IMR-90 (cell line): ENCODE measurements around the gene SEMA3C. TPM values are rescaled to one million over a fixed set of nuclear protein-coding genes. Genes with fewer than 3 reads are reported as not detected.

Source experiments
- ATAC-seq: fragments of 200-7000 bp; cut with Tn5 transposase; 2 replicates; pipeline ENCODE4 v1.9.1; 2020; ENCODE audit warnings: low read depth, mild to moderate bottlenecking, moderate library complexity
- BruUV-seq: library from RNA; stranded (reverse); fragments of 400-500 nt; replicated peaks from 2 replicates; lab custom pipeline; 2021; lab: Mats Ljungman, UMichigan
- CTCF ChIA-PET: fragments of 300-600 bp; formaldehyde crosslinking; extraction: SDS; loops from one replicate; lab custom pipeline; 2021; ENCODE audit warnings: antibody characterized with exemption; lab: Yijun Ruan, JAX
- POLR2A ChIA-PET: fragments of 300-600 bp; sonication (Branson Sonifier 250); formaldehyde crosslinking; loops from one replicate; lab custom pipeline; 2022; ENCODE audit warnings: antibody characterized with exemption; ENCODE audit not compliant: unreplicated experiment; lab: Charles Lee
- DNase-seq: peaks from one replicate; pipeline ENCODE4 v3.0.0; 2013
- H2AFZ ChIP-seq: replicated peaks from 2 replicates; pipeline ENCODE3; 2013; ENCODE audit warnings: low read length, mild to moderate bottlenecking; ENCODE audit not compliant: poor library complexity
- H2AK5ac ChIP-seq: 2 replicates; pipeline ENCODE4 v1.6.1; 2013; ENCODE audit warnings: low read depth, low read length, inconsistent platforms
- H2AK9ac ChIP-seq: replicated peaks from 2 replicates; pipeline ENCODE3; 2013; ENCODE audit warnings: mild to moderate bottlenecking, low read depth, low read length, moderate library complexity; ENCODE audit not compliant: poor library complexity
- H2BK120ac ChIP-seq: 2 replicates; pipeline ENCODE4 v1.6.1; 2013; ENCODE audit warnings: low read depth, low read length, inconsistent platforms
- H2BK15ac ChIP-seq: 3 replicates; pipeline ENCODE4 v1.6.1; 2013; ENCODE audit warnings: low read depth, low read length, inconsistent platforms
- H2BK20ac ChIP-seq: 2 replicates; pipeline ENCODE4 v1.6.1; 2013; ENCODE audit warnings: low read depth, mild to moderate bottlenecking, inconsistent platforms, low read length, moderate library complexity
- H2BK5ac ChIP-seq: 2 replicates; pipeline ENCODE4 v1.6.1; 2013; ENCODE audit warnings: mild to moderate bottlenecking, low read depth, low read length, inconsistent platforms; ENCODE audit not compliant: poor library complexity, severe bottlenecking
- H3K14ac ChIP-seq: replicated peaks from 2 replicates; pipeline ENCODE4 v1.6.1; 2013; ENCODE audit warnings: low read depth, low read length, inconsistent platforms
- H3K18ac ChIP-seq: 2 replicates; pipeline ENCODE4 v1.6.1; 2013; ENCODE audit warnings: low read depth, low read length, control low read depth
- H3K23ac ChIP-seq: 2 replicates; pipeline ENCODE4 v1.6.1; 2013; ENCODE audit warnings: low read depth, low read length, inconsistent platforms
- H3K27ac ChIP-seq: 2 replicates; pipeline ENCODE4 v1.5.1; 2013; ENCODE audit warnings: mild to moderate bottlenecking, control low read depth, low read length; ENCODE audit not compliant: insufficient read depth
- H3K27me3 ChIP-seq: 2 replicates; pipeline ENCODE4 v1.6.1; 2013; ENCODE audit warnings: low read length; ENCODE audit not compliant: control insufficient read depth, insufficient read depth
- H3K36me3 ChIP-seq: 2 replicates; pipeline ENCODE4 v1.6.1; 2013; ENCODE audit warnings: low read length, mixed read lengths; ENCODE audit not compliant: control insufficient read depth, insufficient read depth
- H3K4ac ChIP-seq: 2 replicates; pipeline ENCODE4 v1.6.1; 2013; ENCODE audit warnings: low read depth, low read length, inconsistent platforms
- H3K4me1 ChIP-seq: 2 replicates; pipeline ENCODE4 v1.6.1; 2013; ENCODE audit warnings: low read length, mixed read lengths; ENCODE audit not compliant: control insufficient read depth, insufficient read depth
- H3K4me2 ChIP-seq: 2 replicates; pipeline ENCODE4 v1.6.1; 2013; ENCODE audit warnings: low read depth, mild to moderate bottlenecking, control low read depth, low read length, moderate library complexity
- H3K4me3 ChIP-seq: 2 replicates; pipeline ENCODE4 v1.5.1; 2013; ENCODE audit warnings: low read depth, mild to moderate bottlenecking, control low read depth, low read length, moderate library complexity; ENCODE audit not compliant: insufficient read depth
- H3K56ac ChIP-seq: 2 replicates; pipeline ENCODE4 v1.6.1; 2013; ENCODE audit warnings: low read length, inconsistent platforms; ENCODE audit not compliant: insufficient read depth; ENCODE audit errors: extremely low read depth
- H3K79me1 ChIP-seq, 2 experiments: 2 replicates each; pipeline ENCODE4 v1.6.1; 2013; ENCODE audit warnings: low read length in 2 of 2, inconsistent platforms in 1 of 2, low read depth in 1 of 2
- H3K9ac ChIP-seq: 2 replicates; pipeline ENCODE4 v1.6.1; 2013; ENCODE audit warnings: low read depth, low read length, control low read depth
- H3K9me1 ChIP-seq: 2 replicates; pipeline ENCODE4 v1.6.1; 2013; ENCODE audit warnings: low read length, inconsistent platforms; ENCODE audit not compliant: insufficient read depth
- H3K9me3 ChIP-seq: 2 replicates; pipeline ENCODE4 v1.6.1; 2013; ENCODE audit warnings: low read length; ENCODE audit not compliant: control insufficient read depth, insufficient read depth
- H4K20me1 ChIP-seq: 2 replicates; pipeline ENCODE4 v1.6.1; 2013; ENCODE audit warnings: low read length, inconsistent platforms; ENCODE audit not compliant: insufficient read depth
- H4K5ac ChIP-seq: 2 replicates; pipeline ENCODE4 v1.6.1; 2013; ENCODE audit warnings: mild to moderate bottlenecking, low read depth, low read length, control low read depth
- H4K8ac ChIP-seq, 2 experiments: 2 replicates each; pipeline ENCODE4 v1.6.1; 2013; ENCODE audit warnings: low read depth in 2 of 2, low read length in 2 of 2, control low read depth in 1 of 2, inconsistent platforms in 1 of 2
- H4K91ac ChIP-seq: 2 replicates; pipeline ENCODE4 v1.6.1; 2013; ENCODE audit warnings: low read depth, low read length, inconsistent platforms; ENCODE audit not compliant: insufficient read depth
- NFE2L2 ChIP-seq: fragments of 150-350 bp; IDR thresholded peaks from 2 replicates; pipeline ENCODE4 v1.6.1; 2016; ENCODE audit warnings: low read depth, mild to moderate bottlenecking, low read length
- POLR2A ChIP-seq: IDR thresholded peaks from 2 replicates; pipeline ENCODE4 v1.6.1; 2012; ENCODE audit warnings: mild to moderate bottlenecking, low read depth, low read length
- dilution Hi-C: fragments of 300-500 bp; cut with HindIII; formaldehyde crosslinking; loops from one replicate; pipeline ENCODE4 v1.14.3; 2018; ENCODE audit warnings: low sequenced_read_pairs; ENCODE audit not compliant: unreplicated experiment
- in situ Hi-C: fragments of 300-500 bp; cut with MboI; formaldehyde crosslinking; loops from 3 replicates; pipeline ENCODE4 v1.14.3; 2019; ENCODE audit warnings: low sequenced_read_pairs, inconsistent platforms, mixed read lengths
- intact Hi-C: fragments of 100-400 bp; cut with micrococcal nuclease; formaldehyde crosslinking; loops from 2 replicates; pipeline ENCODE4 v1.10.0; 2022
- polyA plus RNA-seq, 3 experiments: library from polyadenylated mRNA; depleted of rRNA; stranded (reverse); fragments of >200 nt; gene quantifications; 2 replicates each; pipeline ENCODE4 v1.2.3, GENCODE V29; 2012; ENCODE audit warnings: low replicate concordance in 1 of 3
- total RNA-seq: library from RNA; depleted of rRNA; stranded (reverse); fragments of >200 nt; gene quantifications from 2 replicates; pipeline ENCODE4 v1.2.3, GENCODE V29; 2012
- TF ChIP-seq, protein P1 (sequence below): conservative IDR thresholded peaks from 2 replicates; pipeline ENCODE4 v1.5.1; 2012; ENCODE audit warnings: mild to moderate bottlenecking, low read depth, low read length, improper control_type of control experiment

The SEMA3C gene
- total and polyA plus RNA-seq, 2 of the 4 experiments (the other 2 are of a cell fraction) = 21.2 to 97.1 TPM

GRCh38 chr7:80775482-80775881 lies 143.4 kb downstream of the SEMA3C start:
- Histone ChIP-seq H3K27ac (no peak overlapping the region), H3K56ac (no peak overlapping the region), H2AK9ac (no peak overlapping the region), H3K9me3 (no peaks in the 10 kb centered on the region), H3K27me3 (no peaks in the 10 kb centered on the region), H4K8ac (no peak overlapping the region), H3K9ac (no peak overlapping the region), H2AFZ (no peak overlapping the region), H3K4ac (no peak overlapping the region), H4K5ac (no peak overlapping the region), H3K4me3 (no peak overlapping the region), H3K18ac (no peak overlapping the region), H2BK5ac (no peak overlapping the region), H4K20me1 (no peaks in the 10 kb centered on the region), H2BK120ac (no peak overlapping the region), H3K23ac (no peak overlapping the region), H3K14ac (no peak overlapping the region), H2BK15ac (no peak overlapping the region), H4K91ac (no peak overlapping the region), H3K4me2 (no peak overlapping the region), H2BK20ac (no peak overlapping the region), H3K36me3 (peaks cover 3% of the 10 kb centered on the region; the same call in 1 of the 2 replicates), H3K4me1 (peaks cover 3% of the 10 kb centered on the region; the same call in 1 of the 2 replicates), H3K9me1 (peaks cover 3% of the 10 kb centered on the region), H2AK5ac (no peak overlapping the region), H3K79me1 (0 out of 4 replicates have a peak, but pooled peaks cover 0 to 3% of the 10 kb centered on the region in 2 experiments)
- CTCF ChIA-PET = no interaction called here
- in situ Hi-C loops (no loop called here), dilution Hi-C loops (no loop called here), intact Hi-C loops (no loop called here)
- no peak for ATAC-seq
- no peak for DNase-seq
- POLR2A ChIA-PET = no interaction called here
- no peak for TF ChIP-seq NFE2L2
- TF ChIP-seq, protein P1, sequence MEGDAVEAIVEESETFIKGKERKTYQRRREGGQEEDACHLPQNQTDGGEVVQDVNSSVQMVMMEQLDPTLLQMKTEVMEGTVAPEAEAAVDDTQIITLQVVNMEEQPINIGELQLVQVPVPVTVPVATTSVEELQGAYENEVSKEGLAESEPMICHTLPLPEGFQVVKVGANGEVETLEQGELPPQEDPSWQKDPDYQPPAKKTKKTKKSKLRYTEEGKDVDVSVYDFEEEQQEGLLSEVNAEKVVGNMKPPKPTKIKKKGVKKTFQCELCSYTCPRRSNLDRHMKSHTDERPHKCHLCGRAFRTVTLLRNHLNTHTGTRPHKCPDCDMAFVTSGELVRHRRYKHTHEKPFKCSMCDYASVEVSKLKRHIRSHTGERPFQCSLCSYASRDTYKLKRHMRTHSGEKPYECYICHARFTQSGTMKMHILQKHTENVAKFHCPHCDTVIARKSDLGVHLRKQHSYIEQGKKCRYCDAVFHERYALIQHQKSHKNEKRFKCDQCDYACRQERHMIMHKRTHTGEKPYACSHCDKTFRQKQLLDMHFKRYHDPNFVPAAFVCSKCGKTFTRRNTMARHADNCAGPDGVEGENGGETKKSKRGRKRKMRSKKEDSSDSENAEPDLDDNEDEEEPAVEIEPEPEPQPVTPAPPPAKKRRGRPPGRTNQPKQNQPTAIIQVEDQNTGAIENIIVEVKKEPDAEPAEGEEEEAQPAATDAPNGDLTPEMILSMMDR = no peak
- no peak for TF ChIP-seq POLR2A
- BruUV-seq = no TSS peak
